HG02970 (cell line): ENCODE measurements around the gene PTPN22.
A peak's percentile ranks its signal among the peaks of the same experiment; 100 is the strongest.
"Not testable (repeated sequence)": the region's sequence is repeated elsewhere in the genome, so short reads cannot be mapped to it uniquely, and the experiment has no call there.

Experiments used
- ATAC-seq: cut with Tn5 transposase; IDR thresholded peaks from one replicate; pipeline ENCODE4 v1.9.1; 2021; ENCODE audit warnings: mild to moderate bottlenecking, moderate library complexity, moderate number of reproducible peaks; ENCODE audit not compliant: unreplicated experiment, low FRiP score

Gene PTPN22

DNA sequence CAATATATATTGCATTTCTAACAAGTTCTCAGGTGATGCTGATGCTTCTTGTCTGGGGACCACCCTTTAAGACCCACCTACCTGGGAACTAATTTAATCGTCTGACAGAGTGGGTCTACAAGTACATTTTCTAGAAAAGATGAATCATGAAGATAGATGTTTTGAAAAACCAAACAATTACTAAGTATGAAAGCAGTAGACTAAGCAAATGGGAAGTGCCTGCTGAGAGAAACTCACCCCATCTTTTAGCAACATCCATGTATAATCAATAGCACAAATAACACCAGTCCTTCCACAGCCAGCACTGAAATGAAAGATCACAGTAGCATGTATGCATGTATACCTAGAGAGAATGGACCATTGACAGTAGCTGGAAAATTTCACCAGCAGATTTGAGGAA, 17.3 kb downstream of the PTPN22 start:
- ATAC-seq, result no peak

DNA sequence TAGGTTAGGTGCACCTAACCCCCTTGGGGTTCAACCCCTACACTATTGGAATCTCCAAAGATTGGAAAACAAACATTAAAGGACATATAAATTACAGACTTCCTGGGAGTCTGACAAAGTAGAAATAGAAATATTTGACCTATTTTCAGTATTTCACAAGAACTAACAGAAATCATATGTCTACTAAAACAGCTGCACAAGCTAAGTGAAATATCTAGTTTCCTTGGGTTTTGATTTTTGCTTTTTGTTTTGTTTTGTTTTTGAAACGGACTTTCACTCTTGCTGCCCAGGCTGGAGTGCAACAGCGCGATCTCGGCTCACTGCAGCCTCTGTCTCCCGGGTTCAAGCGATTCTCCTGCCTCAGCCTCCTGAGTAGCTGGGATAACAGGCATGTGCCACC, 18.8 kb downstream of the PTPN22 start:
- ATAC-seq, result not testable (repeated sequence)

DNA sequence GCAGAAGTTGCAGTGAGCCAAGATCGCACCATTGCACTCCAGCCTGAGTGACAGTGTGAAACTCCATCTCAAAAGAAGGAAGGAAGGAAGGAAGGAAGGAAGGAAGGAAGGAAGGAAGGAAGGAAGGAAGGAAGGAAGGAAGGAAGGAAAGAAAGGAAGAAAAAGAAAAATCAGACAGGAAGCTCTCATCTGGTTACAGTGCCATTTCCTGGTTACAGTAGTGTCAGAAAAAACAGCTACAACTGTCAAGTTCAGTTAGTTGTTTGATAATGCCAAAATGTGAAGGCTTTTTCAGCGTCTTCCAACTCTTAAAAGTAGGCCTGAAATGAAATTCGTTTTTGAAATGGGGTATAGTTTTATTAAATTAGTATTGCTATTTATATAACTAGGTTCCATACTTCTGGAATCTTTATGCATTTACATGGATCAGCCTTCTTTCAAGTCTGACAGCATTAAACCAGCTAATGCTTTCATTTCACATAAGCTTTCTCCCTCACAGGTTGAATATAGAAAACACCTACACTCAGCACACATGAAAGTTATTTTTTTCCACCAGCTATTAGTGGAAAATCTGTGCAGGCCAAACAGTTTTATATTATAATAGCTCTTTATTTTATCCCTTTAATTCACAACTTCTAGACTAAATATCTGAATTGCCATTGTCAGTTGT, 21.2 kb downstream of the PTPN22 start:
- no peak for ATAC-seq

DNA sequence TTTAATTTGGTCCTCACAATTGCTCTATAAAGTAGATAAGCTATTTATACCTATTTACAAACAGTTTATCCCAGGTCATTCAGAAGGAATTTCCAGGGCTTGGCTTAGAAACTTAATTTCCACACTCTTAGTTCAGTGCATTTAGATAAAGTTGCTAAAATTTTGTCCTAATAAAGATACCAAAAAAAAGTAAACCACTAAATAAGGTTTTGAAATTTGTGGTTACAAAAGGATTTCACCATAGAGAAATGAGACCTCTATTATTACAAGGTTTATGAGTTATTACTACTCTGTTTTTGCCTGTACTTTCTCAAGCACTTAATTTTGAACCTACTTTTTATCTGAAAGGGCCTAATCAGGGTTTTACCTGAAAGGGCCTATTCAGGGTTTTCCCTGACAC, 22.4 kb downstream of the PTPN22 start:
- ATAC-seq, result no peak

DNA sequence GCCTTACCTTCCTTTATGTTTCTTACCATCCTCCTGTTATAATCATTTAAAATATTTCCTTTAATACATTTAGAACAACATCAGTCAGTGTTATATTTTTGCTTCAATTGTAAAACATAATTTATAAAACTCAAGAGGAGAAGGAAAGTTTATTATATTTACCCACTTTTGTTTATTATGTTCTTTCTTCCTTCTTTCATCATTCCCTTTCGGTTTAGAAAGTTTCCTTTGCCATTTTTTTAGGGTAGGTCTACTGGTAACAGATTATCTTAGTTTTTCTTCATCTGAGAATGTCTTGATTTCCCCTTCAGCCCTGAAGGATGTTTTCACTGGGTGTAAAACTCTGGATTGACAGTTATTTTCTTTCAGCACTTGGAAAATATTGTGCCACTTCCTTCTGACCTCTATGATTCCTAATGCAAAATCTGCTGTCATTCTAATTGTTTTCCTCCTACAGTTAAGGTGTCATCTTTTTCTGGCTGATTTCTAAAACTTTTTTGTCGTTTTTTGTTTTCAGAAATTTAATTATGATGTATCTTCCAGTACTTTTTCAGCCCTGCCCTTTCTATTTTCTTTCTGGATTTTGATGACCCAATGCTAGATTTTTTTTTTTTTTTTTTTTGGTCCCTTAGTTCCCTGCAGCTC, 25.0 kb downstream of the PTPN22 start:
- ATAC-seq, result no peak

DNA sequence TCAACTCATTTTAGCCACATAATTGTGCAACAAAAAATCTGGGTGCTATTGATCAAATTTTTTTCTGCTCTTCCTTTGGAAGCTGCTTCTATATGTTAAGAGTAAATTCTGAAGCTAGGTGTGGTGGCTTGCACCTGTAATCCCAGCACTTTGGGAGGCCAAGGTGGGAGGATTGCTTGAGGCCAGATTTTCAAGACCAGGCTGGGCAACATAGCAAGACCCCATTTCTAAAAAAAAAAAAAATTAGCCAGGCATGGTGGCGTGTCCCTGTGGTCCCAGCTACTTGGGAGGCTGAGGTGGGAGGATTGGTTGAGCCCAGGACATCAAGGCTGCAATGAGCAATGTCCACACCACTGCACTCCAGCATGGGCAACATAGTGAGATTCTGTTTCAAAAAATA, 35.0 kb downstream of the PTPN22 start:
- no peak for ATAC-seq

DNA sequence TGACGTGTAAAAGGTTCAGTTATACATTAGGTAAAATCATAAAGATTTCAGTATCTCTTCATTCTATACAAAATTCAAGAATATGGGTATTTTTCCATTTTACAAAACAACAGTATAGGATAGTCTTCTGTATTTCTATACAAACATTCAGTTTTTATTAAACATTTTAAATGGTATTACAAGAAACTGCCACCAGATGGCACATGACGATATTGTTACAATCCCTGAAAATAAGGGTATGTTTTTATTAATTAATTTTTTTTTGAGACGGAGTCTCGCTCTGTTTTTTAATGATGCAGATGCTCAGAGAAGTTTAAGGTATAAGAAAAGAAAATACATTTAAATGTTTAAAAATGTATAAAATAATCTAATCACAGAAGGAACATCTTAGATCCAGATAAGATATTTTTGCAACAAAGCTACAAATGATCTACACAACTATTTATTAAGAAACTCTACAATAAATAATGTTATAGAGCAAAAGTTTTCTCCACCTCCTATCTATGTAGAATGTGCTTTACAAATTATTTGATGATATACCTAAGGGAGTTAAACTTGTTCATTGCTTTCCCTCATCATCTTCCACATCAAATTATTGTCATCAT, 35.7 kb downstream of the PTPN22 start:
- ATAC-seq, result no peak

DNA sequence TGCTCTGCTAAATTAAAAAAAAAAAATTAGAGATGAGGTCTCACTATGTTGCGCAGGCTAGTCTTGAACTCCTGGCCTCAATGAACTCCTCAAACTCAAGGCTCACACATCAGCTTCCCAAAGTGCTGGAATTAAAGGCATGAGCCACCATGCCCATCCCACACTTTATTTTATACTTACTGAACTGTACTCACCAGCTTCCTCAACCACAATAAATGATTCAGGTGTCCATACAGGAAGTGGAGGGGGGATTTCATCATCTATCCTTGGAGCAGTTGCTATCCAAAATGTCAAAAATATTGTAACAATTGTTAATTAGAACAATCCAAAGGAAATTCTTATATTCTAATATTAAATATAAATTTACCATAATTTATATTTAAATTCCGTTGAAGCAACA, 36.8 kb downstream of the PTPN22 start:
- no peak for ATAC-seq

DNA sequence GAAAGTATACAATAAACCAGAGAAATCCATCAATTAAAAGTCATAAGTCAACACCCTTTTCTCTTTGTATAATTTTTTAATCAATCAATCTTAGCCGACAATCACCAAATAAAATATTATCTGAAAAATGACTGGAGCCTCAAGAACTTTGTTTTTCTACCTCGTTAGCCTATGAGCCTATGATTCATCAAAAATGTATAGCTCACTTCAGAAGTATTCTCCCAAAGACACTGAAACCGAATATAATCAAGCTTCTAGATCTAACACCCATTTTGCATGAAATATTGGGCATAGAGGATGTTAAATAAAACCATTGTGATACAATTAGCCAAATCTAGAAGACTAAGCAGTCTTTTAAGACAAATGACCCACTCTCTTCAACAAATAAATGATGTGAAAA, 41.5 kb downstream of the PTPN22 start:
- ATAC-seq, result no peak

DNA sequence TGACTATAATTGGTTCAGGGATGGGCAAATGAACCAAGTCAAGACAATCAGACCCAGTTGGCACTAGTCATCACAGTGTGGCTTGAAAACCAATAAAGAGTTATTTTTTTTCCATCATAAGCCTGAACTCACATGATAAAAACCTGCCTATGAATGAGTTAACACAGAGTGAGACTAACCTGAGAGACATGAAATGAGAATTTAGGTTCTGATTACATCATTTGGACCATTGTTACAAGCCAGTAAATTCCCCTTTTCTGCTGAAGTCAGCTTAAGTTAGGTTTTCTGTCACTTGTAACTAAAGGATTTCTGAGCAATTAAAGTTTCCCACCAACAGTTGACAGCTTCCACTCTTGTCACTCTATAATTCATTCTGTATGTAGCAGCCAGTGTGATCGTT, 49.6 kb downstream of the PTPN22 start:
- ATAC-seq, result no peak

DNA sequence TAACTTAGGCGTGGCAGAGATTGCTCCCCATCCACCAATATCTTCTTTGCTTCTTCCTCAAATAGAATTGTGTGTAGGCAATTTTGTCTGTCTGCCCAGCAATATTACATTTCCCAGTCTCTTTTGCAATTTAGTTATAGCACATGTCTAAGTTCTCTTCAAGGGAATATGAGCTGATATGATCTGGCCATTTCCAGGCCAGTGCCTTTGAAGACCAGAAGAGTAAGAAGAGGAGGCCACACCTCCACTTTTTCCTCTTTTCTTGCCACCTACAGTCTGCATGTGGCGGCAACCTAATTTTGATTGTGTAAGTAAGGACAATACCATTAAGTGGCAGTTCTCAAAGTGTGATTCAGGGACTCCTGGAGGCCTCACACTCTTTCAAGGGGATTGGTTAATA, 52.9 kb downstream of the PTPN22 start:
- ATAC-seq, result no peak

DNA sequence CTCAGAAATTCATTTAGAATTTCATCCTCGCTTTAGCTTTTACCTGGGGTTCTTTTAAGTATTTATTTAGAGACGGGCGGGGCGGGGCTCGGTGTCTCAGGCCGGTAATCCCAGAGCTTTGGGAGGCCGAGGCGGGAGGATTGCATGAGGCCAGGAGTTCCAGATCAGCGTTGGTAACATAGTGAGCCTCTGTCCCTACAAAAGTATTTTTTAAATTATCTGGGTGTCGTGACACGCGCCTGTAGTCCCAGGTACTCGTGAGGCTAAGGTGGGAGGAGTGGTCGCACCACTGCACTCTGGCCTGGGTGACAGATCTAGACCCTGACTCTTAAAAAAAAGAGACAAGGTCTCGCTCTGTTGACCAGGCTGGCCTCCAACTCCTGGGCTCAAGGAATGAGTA, 58.3 kb downstream of the PTPN22 start:
- ATAC-seq, result no peak

DNA sequence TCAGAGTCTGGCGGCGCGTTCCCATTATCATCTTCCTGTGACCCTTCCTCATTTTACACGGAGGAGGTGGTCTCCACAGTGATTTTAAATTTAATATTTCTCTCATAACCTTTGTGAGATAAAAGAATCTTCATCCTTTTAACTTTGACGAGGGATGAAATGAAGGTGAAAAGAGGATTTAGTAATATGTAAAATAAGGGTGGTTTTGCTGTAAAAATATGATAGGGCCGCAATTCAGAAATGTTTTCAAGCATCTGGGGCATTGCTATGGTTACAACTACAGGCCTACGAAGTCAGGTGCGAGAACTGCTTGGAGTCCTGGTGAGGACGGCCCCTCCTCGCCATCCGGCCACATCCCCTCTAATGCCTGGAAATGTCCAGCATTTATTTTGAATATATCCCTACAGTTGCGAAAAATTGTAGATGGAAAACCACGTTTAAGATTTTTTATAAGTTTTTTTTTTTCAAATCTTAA, 58.8 kb downstream of the PTPN22 start:
- no peak for ATAC-seq

DNA sequence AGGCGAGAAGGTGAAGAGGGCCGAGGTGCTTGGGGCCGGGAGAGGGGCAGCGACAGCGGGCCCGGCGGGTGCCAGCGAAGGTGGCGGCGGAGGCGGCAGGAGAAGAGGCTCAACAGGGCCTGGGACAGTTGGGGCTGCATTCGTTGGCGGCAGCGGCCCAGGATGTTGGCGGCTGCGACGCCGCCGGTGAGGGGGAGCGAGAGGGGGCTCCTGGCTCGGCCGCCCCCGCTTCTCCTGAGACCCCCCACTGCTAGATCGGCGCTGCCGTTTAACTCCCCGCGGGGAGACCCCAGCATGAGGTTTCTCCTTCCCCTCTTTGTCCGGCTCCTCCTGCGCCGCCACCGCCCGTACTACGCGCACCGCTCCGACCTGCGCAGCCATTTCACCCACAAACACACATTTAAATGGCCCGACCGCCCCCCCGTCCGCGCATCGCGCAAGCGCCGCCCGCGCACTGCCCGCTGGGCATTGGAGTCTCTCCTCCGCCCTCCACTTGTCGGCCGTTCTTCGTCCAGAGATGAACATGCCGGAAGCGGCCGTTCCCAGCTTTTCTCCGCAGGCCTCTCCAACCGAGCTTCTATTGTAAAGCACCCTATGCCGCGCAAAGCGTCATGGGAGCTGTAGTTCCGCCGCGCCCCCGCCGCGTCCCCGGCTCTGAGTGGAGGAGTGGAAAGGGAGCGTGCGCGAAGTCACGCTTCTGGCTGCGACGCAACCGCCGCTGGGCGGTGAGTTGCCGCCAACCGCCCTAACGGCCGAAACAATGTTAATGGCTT, 59.4 kb downstream of the PTPN22 start, which contains the start of gene RSBN1:
Gene RSBN1, minus strand, starts transcription at position 589 of the 773 bp plus-strand sequence. Its CDS starts 64 bp downstream, at position 525.
- peak; percentile 94 for ATAC-seq

DNA sequence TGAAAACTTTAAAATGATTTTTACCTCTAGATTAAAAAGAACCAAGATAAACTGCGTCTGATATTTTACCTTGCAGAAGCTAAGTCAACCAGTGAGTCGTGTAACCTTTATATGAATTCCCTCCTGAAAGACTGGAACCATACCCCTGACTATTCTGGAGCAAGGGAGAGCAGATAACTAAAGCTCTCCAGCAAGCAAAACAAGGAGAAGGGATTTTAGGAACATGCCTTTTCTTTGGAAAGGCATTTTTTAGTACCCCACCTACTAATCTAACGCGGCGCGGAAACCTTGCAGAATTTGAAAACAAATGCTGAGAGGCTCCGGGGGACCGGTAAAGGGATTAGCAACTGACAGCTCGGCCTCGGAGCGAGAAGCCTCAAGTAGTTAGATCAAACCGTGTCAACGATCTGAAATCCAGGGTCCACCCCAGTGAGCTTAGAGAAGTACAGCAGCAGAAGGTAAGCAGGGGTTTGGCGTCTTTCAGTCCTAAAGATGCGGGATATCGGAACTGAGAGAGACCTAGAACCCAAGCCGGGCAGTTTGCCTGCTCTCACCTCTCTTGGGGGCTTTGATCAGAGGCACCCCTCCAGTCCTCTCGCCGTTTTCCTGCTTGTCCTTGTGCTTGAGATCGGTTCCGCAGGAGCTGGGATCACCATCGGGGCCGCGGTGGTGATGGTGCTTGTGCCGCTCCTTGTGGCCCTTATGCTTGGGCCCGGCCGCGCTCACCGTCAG, 60.2 kb downstream of the PTPN22 start:
- no peak for ATAC-seq

DNA sequence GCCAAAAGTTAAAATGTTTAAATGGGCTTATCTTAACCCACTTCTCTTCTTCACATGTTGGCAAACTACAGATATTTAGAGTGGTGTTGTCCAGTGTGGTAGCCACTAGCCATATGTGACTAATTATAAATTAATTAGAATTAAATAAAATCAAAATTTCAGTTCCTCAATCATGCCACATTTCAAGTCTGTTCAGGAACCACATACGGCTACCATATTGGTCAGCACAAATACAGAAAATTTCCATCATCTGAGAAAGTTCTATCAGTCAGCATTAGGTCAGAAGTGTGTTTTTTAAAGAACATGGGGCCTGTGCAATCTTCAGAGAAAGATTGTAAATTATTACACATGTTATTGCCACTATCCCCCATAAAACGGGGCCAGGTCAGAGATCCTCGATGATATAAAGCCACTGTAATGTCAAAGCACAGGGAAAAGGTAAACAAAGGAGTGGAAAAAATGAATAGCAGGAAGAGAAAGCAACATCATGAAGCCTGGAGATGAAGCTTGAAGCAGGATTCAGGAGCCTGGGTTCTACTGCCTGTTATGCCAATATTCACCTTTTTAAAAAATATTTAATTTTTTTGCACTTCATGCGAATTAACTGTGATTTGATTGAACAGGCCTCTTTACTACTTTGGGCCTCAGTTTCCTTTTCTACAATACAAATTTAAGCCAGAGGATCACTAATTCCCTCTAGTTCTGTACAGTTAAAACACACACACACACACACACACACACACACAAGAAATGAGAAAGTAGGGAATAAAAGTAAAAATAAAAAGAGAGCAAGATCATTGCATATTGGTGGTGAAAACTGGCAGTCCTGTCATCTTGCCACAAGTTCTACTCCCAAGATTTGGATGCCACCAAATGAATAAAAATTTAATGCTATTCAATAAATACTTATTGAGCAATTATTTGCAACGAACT, 61.6 kb downstream of the PTPN22 start:
- ATAC-seq, result no peak

DNA sequence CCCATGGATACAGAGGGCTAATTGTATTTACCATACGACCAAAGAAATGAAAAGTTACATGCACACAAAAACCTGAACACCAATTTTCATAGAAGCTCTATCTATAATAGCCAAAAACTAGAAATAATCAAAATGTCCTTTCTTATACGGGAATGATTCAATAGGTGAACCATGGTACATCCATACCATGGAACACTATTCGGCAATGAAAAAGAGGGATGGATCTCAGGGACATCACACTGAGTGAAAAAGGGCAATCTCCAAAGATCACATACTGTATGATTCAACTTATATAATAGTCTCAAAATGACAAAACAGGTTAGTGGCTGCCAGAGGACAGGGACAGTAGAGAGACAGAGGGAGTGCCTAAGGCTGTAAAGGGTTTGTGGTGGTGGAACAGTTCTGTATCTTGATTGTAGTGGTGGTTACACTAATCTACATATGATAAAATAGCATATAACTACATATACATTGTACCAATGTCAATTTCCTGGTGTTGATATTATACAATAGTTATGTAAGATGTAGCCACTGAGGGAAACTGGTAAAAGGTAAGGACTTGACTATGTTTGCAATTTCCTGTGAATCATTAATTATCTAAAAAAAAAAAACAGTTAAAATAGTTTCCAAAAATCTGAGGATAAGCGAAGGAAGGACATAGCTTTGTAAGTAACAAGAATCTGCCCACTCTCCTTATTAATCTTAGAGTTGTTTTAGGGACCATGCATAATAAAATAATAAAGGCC, 62.9 kb downstream of the PTPN22 start:
- no peak for ATAC-seq

DNA sequence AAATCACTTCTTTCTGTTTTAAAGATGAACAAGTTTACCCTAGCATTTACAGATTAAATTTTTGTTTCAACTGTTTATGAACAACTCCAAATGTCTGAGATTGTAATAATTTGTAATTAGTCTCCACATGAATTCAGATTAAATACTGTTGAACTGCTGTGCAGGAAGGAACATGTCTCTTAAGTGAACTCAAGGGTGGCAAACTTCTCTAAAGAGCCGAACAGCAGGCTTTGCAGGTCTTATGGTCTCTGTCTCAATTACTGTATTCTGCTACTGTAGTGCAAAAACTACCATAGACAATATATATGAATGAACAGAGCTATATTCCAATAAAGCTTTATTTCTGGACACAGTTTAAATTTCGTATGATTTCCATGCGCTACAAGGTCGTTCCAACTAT, 65.9 kb downstream of the PTPN22 start:
- ATAC-seq, result no peak

DNA sequence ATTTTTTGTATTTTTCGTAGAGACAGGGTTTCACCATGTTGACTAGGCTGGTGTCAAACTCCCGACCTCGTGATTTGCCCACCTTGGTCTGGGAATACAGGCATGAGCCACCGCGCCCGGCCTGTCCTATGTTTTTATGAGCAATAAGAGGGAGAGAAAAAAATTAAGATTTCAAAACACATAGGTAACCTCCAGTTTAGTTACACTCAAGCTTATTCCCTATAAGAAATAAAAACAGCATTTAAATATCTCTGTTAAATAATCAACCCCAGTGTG, 66.3 kb downstream of the PTPN22 start:
- ATAC-seq, result no peak
